Epithelial cell of esophagus (primary cell): ENCODE data around the gene TRPM5.

ENCODE experiments used
- DNase-seq: peaks from one replicate; pipeline ENCODE4 v3.0.0; 2010; ENCODE audit warnings: low read depth
- H3K4me3 ChIP-seq: 2 replicates; pipeline ENCODE4 v1.5.1; 2011; ENCODE audit warnings: mild to moderate bottlenecking, low read length, control low read depth
- CTCF ChIP-seq: IDR thresholded peaks from 2 replicates; pipeline ENCODE4 v1.5.1; 2011; ENCODE audit warnings: low read depth, mild to moderate bottlenecking, low read length, control low read depth, inconsistent platforms; ENCODE audit not compliant: insufficient read depth; ENCODE audit errors: missing control alignments

TRPM5 gene

DNA sequence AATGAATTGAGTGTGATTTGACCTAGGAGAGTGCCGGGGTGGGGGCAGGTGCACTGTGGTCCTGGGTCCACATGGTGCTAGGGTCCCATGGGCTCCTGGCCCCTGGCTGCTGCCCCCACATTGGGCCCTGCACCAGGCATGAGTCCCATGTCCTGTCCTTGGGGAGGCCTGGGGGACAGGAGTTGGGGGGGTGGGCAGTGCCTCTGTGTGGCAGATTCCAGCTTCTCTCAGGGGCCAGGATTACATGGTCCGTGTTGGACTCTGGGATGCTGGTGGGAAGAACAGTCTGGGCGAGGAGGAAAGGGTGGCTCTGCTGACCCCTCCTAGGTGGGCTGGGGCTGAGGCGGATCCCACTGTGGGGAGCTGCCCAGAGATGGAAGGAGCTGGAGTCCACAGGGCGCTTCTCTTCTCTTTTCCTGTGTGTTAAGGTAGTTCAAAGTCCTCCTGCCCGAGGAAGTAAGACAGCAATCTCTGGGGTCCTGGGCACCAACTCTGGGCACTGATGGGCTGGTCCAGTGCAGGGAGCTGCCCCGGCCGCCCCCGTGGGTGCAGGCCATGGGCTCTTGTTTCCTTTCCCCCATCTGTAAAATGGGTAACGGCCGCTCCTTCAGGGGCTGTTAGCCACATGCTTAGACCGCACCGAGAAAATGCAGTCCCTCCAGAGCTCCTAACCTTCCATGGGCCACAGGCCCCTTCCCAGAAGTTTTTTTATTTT lies 20.3 kb upstream of the TRPM5 start:
- no peak overlapping the region for H3K4me3 ChIP-seq
- DNase-seq: no peak
- no peak for TF ChIP-seq CTCF

- no peak for DNase-seq
- TF ChIP-seq CTCF: no peak
- no peak overlapping the region for H3K4me3 ChIP-seq
Measured at GRCh38 chr11:2463766-2464277, 19.5 kb upstream of the TRPM5 start.

DNA sequence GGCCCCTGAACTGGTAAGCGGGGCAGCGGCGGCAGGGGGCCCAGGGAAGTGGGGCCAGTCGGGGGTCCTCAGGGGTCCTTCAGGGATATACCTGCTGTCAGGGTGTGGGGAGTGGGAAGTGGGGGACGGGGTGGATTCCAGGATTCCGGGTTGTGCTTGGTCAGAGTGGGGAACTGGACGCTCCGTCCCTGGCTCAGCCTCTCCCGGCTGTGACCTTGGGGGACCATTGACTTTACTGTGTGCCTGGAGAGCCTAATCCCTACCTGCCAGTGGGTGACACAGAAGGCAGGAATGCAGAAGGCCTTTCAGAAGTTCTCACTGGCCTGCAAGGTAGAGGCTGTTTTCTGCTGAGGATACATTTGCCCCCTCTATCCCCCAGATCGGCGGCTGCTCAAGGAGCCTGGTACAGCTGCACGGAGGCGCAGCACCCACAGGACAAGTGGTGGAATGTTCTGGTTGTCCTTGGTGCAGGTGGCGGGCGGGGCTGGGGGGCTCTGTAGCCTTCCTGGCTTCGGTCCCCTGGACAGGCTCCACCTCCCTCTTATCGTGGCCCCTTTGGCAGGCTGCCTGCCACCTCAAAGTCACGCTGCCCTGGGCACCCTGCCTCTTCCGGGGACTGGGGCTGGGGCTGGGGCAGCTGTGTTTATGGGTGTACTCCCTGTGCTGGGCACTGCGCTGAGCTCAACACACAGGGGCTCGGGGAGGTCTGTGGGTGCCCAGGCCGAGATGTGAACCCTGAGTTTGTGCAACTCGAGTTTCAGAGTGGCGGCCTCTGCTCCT lies 18.9 kb upstream of the TRPM5 start:
- no peak for TF ChIP-seq CTCF
- DNase-seq: no peak

DNA sequence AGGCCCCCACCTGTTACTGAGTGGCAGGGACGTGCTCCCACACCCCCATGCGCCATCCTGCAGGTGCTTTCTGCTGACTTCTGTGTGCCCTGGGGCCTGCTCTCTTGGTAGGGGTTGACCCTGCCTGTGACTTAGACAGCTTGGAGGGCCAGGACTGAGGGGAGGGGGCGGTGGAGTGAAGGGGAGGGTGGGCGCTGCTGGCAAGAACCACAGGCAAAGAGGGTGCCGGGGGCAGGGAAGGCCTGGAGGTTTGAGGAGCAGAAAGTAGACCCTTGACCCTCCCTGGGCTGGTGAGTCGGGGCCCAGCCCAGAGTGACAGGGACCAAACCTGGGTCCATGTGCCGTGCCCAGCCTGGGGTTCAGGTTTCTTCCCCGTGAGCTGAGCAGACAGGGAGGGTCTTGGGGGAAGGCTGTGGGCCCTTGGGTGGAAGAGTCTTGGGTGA lies 18.2 kb upstream of the TRPM5 start:
- no peak overlapping the region for H3K4me3 ChIP-seq
- no peak for TF ChIP-seq CTCF
- DNase-seq: no peak

More for the DNA sequence above, 18.9 kb upstream of the TRPM5 start:
- no peak overlapping the region for H3K4me3 ChIP-seq

DNA sequence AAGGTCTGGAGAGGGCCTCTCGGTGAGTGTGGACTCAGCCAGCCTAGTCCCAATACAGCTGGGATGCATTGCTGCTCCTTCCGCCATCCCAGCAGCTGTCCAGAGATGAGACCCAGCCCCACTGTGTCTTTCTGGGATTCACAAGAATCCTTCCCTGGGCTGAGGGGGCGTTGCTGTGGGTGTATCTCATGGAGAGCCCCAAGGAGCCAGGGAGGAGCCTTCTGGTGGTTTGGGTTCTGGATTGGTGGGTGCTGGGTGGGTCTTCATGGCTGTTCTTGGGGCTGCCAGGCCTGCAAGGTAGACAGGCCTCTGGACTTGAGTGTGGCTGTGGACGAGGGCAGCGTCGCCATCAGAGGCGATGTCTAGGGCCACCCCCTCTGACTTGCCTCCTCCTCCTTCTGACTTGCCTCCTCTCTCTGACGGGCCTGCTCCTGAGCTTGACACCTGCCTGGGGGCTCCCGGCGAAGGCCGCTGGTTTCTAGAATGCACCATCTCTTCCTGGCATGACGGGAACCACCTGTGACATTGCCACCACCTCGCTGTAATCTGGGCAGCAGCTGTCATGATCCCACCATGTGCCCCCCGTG lies 17.7 kb upstream of the TRPM5 start:
- DNase-seq: no peak
- TF ChIP-seq CTCF: no peak
- no peak overlapping the region for H3K4me3 ChIP-seq

GRCh38 chr11:2461253-2461955 lies 17.1 kb upstream of the TRPM5 start:
- no peak for TF ChIP-seq CTCF
- DNase-seq: no peak
- H3K4me3 ChIP-seq: no peak overlapping the region
